Smooth muscle cell of trachea (primary cell): Measurements from ENCODE around the gene DYNC2H1. TPM values are rescaled to one million over a fixed set of nuclear protein-coding genes. Genes with fewer than 3 reads are reported as not detected.

Source experiments
- total RNA-seq: library from RNA; depleted of rRNA; stranded (reverse); fragments of >200 nt; gene quantifications from 2 replicates; pipeline ENCODE4 v1.2.1, GENCODE V29; 2014

Gene DYNC2H1
- total RNA-seq = 55.7 and 69.5 TPM in 2 replicates

DNA sequence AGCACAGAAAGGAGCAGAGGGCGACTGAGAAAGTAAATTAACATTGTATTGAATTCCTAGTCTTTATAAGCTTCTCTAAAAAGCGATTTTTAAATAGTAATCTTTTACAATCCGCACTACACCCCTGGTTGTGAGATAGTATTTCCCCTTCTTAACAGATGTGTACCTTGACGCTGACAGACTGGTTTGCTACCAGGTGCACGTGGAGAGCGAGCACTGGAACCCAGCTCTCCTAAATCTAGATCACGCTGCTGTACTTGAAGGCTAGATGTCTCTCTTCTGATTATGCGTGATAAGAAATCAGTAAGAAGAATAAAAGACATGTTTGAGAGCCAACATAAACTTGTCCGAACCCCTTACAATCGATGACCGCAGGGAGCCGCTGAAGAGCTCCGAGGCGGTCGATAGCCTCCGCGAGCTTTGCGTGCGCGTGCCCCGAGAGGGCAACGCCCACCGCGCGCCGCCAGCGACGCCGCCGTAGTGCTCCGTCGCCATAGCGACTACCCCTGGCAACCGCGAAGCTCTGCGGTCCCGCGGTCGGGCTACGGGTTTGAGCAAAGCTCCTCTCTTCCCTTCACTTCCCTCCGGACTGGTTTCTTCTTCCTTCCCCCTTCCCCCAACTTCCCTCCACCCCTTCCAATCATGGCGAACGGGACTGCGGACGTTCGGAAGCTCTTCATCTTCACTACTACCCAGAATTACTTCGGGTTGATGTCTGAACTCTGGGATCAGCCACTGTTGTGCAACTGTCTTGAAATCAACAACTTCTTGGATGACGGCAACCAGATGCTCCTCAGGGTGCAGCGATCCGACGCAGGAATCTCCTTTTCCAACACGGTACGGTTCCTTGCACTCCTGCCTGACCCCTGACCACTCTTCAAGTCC is at the start of gene DYNC2H1:
Gene DYNC2H1 (plus strand): TSS at position 494 of the 885 bp plus-strand sequence. CDS start 149 bp downstream, at position 643.

DNA sequence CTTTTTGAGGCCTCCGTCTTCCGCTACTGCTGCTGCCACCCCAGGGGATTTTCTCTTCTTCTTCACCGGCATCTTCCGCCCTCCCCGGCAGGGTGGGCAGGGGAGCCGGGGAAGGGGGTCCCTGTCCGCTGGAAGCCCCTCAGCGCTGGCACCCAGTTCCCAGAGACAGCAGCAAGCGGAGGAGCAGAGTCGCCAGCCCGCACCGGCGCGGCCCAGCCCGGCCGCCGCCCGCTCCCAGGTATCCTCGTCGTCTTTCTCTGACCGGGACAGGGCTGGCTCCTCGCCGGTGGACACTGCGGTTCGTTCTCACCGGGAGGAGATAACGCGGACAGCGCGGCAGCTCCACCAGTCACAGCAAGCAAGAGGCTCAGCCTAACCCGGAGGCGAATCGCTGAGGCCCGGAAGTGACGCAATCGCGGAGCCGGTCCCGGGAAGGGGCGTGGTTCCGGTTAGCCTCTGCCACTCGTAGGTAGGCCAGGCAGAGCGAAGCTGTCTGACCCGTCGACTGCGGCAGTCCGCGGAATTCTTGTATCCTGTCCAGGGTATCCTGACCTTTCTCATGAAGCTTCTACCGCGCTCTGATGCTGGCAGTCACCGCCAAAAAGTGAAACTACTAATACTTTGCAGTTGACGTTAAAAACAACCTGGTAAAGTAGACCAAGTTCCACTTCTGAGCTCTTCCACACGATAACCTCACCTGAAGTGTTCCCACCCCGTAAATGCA is 17.3 kb upstream of the DYNC2H1 start, which contains the start of gene DCUN1D5:
Gene DCUN1D5 (minus strand): TSS at position 360 of the 724 bp plus-strand sequence. CDS start 288 bp downstream, at position 72.

Other genes starting within 250 kb of the DYNC2H1 start
- 0.44 and 1.8 TPM in 2 replicates for gene MMP12, start 234.4 kb upstream of the DYNC2H1 start, total RNA-seq
- gene MMP13, start 153.7 kb upstream of the DYNC2H1 start, total RNA-seq = not detected in 2 replicates
- gene DCUN1D5, start 17.3 kb upstream of the DYNC2H1 start, total RNA-seq = 47.3 and 60.7 TPM in 2 replicates